22Rv1 (cell line): ENCODE data around the gene PLVAP.

ENCODE experiments used
- H3K27ac ChIP-seq: fragments of 450-650 bp; 2 replicates; pipeline ENCODE4 v1.5.1; 2017
- CTCF ChIP-seq: fragments of 450-650 bp; IDR thresholded peaks from 2 replicates; pipeline ENCODE4 v1.5.1; 2017; ENCODE audit warnings: mild to moderate bottlenecking
- ZFX ChIP-seq: fragments of 450-650 bp; IDR thresholded peaks from 2 replicates; pipeline ENCODE4 v1.6.1; 2017; ENCODE audit warnings: antibody characterized with exemption, borderline replicate concordance

PLVAP gene

GRCh38 chr19:17353386-17353785, 23.8 kb downstream of the PLVAP start:
- H3K27ac ChIP-seq = no peak overlapping the region
- TF ChIP-seq CTCF (no peak), ZFX (no peak)

- TF ChIP-seq ZFX = no peak
- no peak for TF ChIP-seq CTCF
- no peak overlapping the region for H3K27ac ChIP-seq
Measured at GRCh38 chr19:17352608-17353280, 24.4 kb downstream of the PLVAP start.

GRCh38 chr19:17351815-17352435, 25.2 kb downstream of the PLVAP start:
- H3K27ac ChIP-seq = no peak overlapping the region
- no peak for TF ChIP-seq ZFX
- TF ChIP-seq CTCF = no peak

- TF ChIP-seq ZFX (no peak), CTCF (no peak)
- no peak overlapping the region for H3K27ac ChIP-seq
Measured at GRCh38 chr19:17348700-17349099, 28.4 kb downstream of the PLVAP start.

- no peak for TF ChIP-seq ZFX
- TF ChIP-seq CTCF = no peak
- no peak overlapping the region for H3K27ac ChIP-seq
Measured at GRCh38 chr19:17347877-17348276, 29.3 kb downstream of the PLVAP start.

GRCh38 chr19:17347361-17347760, 29.8 kb downstream of the PLVAP start:
- H3K27ac ChIP-seq = no peak overlapping the region
- TF ChIP-seq ZFX = no peak
- TF ChIP-seq CTCF = no peak

GRCh38 chr19:17346109-17346671, 31.0 kb downstream of the PLVAP start:
- no peak for TF ChIP-seq ZFX
- peak; percentile 94 for TF ChIP-seq CTCF
- no peak overlapping the region for H3K27ac ChIP-seq
